ENCODE data around the gene KCTD5.
"Not testable (repeated sequence)": the region's sequence is repeated elsewhere in the genome, so short reads cannot be mapped to it uniquely, and the experiment has no call there.

The KCTD5 gene

DNA sequence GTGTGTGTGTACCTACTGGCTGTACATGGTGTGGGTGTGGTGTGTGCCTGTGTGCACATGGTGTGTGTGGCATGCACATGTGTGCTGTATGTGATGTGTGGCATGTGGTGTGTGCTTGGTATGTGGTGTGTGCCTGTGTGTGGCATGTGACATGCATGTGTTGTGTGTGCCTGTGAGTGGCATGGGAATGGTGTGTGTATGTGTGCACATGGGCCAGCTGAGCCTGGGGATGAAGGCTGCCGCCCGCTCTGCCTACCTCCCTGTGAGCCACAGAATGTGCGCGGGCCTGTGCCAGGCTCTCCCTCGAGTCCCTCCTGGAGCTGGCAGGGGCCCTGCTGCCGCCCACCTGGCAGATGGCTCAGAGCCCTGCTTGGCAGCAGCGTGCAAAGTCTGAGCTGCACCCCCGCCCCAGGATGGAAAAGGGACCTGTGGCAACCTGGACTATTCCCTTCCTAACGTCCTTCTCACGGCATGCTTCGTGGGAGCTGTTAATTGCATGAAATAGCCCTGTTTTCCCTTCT, 28.4 kb downstream of the KCTD5 start:
- DNase-seq = no peak

DNA sequence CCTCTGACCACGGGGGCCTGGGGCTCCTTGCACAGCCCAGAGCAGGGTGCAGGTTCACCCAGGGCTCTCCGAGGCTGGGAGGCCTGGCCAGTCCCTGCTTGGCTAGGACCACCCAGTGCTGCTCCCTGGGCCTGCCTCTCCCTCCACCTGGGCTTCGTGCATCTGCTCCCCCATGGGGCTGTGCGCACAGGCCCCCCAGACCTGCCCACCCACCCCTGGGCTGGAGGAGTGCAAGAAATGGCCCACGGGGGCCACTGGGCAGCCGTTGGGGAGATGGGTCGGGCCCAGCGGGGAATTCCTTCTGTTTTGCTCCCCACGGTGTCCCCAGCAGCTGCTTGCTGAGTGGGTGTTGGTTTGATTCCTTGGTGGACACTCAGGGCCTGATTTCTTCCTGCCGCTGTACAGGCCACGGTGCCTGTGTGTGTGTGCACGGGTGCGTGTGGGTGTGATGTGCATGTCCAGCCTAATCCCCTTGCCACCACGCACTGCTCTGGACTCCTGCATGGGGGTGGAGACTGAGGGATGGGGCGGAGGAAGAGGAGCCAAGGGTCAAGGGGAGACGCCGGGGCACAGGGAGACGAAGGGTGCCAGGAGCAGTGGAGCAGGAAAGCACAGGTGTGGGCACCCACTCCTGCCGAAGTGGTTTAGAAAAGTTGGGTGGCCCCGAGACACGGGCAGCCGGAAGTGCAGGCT, 29.2 kb downstream of the KCTD5 start:
- DNase-seq = no peak

DNA sequence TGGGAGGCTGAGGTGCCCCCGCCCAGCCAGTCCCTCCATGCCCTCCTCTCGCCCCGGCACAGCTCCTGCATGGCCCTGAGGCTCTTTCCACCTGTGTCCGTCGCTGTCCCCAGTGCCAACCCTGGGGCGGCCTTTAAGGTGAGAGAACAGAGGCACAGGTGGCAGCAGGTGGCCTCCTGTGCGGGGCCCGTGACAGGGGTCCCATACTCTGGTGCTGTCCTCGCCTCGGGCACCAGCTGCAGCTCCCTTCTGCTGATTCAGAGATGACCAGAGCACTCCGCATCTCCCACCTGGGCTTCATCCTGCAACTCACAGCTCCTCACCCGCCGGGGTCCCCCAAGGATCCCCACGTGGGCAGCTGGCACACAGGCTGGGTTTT, 29.7 kb downstream of the KCTD5 start:
- DNase-seq = no peak

DNA sequence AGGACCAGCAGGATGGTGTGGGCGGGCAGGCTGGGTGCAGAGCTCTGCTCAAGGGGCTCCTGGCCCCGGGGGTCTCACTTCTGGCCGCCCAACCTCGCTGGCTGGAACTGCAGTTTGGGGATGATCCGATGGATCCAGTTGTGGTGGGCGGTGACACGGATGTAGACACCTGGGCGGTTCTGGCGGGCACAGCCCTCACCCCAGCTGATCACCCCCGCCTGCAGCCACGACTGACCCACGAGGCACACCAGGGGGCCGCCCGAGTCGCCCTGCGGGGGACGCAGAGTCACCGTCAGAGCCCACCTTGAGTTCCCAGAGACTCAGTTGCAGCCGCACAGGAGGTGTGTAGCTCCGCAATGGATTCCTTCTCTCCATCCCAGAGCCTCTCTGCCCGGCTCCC, 30.2 kb downstream of the KCTD5 start:
- no peak for DNase-seq

DNA sequence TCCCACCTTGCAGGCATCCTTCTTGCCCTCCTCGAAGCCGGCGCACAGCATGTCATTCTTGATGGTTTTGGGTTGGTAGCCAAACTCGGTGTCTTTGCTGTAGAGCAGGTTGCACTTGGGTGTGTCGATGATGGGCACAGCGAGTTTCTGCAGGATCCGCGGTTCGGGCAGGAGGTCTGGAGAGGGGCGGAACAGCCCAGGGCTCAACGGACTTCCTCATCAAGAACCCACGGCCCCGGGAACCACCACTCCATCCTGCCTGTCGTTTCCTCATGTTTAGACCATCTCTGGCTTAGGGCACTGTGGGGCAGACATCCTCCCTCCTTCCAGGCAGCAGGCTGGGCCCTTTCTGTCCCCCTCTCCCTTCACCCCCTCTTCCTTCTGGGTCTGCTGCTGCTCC, 31.2 kb downstream of the KCTD5 start:
- DNase-seq = no peak

DNA sequence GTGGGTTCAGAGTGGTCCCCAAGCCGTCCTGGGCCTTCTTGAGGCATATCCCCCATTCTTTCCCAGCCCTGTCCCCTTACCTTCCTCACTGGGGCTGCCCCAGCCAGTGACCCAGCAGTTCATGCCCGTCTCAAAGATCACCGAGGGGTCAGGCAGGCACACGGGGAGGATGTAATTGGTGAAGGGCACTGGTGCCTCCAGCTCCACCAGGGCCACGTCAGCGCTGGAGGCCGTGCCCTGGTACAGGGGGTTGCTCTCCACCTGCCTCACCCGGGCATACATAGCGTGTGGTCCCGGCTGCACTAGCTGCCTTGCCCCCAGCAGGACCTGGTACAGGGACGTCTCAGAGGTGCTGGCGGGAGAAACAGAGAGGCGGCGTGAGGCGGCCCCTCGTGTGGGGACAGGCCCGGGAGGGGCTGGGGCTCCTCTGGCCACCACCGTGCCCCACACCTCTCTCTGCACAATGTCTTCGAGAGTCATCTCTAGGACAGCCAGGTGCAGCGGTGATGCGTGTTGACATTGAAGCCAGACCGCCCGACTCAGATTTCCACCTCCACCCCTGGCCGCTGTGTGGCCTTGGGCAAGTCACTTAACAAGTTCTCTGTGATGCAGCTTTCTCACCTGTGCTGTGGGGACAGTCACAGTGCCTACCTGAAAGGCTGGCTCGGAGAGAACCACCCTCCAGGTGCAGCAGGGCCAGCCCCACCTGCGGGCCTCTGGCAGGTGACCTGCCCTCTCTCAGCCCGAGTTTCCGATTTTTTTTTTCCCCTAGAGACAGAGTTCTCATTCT, 31.9 kb downstream of the KCTD5 start:
- peak in 2 of 3 experiments; percentile 3 to 32 for DNase-seq

DNA sequence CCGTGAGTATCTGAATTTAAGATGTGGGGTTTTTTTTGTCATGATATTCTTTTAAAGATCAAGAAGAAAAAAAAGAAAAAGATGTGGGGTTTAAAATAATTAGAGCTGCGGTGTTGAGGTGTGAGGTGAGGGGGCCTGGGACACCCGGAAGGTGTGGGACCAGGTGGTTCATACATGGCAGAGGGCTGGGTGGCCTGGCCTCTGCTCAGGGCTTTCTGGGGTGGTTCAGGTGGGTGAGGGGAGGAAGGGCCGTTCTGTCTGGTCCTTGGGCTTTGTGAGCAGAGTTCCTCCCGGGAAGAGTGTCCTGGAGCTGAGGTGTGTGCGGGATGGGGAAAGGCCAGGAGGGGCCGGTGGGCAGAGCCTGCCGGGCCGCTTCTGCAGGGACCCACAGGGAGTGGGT, 32.7 kb downstream of the KCTD5 start:
- no peak for DNase-seq

DNA sequence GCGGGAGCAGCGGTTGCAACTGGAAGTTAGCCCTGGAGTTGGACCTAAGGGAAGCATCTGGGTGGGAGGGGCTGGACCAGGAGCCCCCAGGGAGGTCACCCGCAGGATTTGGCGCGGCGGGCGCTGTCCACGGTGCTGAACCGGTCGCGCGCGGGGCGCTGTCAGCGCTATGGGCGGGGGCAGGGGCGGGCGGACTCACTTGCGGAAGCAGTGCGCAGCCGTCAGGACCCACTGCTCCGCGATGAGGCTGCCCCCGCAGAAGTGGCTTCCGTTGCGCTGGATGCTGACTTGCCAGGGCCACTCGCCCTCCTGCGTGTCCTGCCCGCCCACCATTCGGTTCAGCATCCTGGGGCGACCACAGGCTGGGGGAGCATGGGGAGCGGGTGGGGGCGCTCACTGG, 33.2 kb downstream of the KCTD5 start:
- no peak for DNase-seq

DNA sequence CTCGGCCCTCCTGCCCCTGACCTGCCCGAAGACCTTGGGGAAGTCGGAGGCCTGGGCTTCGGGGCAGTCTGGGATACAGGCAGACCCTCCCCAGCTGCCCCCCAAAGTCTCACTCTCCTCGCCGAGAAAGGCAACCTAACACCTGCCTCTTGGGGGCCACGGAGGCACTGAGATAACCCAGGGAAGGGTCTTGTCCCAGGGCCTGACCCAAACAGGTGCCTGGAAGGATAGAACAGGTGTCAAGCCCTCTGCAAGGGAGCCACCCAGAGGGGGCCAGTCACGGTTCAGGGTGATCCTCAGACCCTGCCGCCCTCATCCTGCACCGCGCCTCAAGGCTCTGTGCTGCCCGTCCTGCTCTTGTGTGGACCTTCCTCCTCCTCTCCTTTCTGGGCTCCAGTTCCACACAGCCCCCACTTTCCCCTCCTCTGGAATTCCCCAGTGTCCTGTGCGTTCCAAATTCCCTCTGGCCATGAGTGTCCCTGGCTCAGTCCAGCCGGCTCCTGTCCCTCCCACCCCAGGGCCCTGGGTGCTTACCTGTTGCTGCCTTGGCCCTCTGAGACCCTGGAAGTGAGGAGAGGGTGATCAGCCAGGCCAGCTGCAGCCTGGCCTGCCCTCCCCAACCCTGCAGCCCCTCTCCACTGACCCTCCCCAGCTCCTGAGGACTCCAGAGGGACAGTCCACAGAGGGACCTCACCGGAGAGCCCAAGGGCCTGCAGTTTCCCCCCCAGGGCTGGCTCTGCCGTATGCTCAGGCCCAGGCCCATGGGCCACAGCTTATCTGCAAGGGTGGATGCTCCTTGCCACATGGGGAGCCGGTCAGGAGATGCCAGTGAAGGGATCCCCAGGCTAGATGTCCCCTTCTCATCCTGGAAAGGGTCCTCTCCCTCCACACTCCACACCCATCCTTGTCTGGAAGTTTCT, 33.9 kb downstream of the KCTD5 start:
- no peak for DNase-seq

DNA sequence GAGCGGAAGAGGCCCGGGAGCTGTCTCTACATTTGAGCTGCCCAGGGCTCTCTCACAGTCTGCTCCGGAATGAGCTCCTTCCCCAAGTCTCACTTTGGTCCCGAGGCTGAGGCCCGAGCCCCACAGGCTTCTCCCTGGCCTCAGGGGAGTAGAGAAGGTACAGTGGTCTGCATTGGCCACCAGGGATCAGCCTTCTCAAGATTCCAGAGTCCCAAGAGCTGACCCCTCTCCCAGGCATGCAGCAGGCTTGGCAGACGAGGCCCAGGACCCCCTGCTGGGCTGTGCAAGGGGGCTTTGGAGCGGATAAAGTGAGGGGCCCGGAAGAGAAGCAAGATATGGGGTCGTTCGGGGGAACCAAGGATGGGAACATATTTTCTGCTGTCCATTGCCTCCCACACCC, 34.6 kb downstream of the KCTD5 start:
- no peak for DNase-seq

DNA sequence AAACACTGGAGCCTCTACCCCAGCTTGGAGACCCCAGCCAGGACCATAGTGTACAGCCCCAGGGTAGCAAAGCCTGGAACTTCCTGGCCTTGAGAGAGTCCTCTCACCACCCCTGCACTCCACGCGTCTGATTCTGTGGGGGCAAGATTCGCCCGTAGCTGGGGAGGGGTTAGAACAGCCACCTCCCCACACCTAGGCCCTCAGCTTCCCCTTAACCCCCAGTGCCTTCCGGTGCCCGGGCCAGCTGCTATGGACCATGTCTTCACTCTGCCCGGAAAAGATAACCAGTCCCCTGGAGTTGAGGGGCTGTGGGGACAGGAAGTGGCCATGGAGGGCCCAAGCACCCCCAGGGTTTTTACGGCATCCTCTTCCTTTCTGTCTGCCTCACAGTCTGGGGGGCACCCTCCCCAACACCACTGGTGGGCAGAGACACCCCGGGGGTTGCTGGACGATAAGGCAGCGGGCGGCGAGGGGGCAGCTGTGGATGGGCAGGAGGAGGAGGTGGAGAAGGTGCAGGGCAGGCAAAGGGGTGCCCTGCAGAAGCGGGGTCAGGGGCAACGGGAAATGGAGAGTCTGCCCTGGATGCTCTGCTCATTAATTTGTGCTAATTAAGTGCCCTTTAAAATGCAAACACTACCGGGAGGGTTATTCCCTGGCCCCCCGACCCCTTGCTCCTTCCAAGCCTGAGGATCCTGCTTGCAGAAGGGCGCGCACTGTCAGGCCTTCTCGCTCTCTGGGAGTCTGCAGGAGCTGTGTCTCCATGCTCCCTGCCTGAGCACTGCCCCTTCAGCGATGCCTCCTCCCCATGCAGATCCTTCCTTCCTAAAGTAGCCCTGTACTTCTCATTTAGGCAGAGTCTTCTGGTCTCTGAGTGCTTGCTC, 35.3 kb downstream of the KCTD5 start:
- DNase-seq = no peak

DNA sequence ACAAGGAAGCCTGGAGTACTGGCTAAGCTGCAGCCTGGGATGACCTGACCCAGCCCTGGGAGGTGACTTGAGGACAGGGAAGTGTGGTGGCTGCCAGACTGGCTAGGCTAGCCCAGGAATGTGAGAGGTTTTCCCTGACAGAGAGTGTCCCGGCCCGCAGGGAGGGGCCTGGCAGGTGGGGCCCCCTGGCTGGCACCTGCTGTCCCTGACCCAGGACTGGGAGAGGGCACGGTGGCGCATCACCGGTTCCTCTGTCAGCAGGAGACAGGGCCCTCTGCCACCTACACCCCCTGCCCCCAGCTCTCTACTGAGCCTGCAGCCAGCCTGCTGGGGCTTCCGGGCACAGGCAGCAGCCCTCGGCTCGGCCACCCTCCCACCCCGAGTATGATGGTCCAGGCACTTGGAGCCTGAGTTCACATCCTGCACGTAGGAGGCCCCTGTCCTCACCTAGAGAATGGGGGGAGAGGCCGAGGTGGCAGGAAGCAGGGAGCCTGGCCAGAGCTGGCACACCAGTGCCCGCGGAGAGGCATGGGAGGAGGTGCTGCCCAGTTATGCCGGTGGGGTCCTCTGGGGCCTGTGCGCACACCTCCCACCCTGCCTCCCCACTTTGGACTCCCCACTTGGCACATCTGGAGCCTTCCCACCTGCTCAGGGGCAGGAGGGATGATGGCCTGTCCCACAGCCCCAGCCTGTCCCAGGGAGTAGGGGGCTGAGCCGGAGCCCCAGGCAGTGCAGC, 37.2 kb downstream of the KCTD5 start:
- no peak for DNase-seq

DNA sequence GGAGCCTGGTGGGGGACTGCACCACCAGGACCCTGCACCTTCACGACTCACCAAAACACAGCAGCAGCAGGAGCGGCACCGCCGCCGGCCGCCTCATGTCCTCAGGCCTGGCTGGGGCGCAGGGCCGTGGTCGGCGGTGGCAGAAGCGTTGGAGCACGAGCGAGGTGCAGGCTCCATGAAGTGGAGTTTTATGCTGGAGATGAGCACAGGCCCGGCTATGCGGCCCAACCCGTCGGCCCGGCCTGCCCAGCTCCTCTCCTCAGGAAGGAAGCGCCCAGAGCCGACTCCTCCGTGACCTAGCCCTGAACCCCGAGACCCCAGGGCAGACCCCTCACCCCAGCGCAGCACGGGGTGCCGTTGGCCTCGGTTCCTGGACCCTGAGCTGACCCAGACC, 37.7 kb downstream of the KCTD5 start, which contains the start of gene PRSS27:
TSS of gene PRSS27 (minus strand) at position 161 of the 394 bp plus-strand sequence. CDS start at position 97, 64 bp downstream.
- DNase-seq = no peak

DNA sequence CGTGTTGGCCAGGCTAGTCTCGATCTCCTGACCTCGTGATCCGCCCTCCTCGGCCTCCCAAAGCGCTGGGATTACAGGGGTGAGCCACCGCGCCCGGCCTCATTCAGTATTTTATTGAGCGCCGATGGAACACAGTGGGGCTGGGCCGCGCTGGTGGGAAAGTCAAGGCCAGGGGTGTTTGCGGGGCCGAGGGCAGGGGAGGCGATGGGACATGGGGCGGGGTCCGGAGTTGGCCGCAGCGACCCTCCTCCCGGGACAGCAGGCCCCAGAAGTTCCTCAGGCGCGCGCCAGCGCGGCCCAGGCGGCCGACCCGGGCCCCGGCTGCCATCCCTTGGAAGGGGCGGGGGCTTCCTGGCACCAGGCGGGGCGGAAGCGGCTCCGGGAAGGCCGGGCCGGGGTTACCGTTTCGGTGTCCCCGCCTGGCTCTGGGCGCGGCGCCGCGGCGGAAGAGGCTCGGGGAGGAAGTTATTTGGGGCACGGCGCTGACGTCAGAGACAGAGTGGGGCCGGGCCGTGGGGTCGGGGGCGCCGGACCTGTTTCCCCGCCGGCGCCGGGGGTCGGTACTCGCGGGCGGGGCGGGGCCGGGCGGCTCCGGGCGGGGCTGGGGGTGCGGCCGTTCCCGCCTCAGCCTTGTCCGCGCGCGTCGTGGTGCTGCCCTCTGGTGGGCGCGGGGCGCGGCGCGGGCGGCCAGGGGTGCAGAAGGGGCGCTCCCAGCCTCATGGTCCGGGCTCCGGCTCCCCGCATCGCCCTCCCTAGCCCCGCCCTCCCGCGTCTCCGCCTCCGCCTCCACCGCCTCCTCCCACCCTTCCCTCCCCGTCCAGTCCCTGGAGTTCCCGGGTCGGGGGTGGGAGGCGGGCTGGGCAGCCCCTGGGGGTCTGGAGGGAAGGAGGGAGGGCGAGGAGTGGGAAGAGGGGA, 38.7 kb downstream of the KCTD5 start:
- DNase-seq = peak; percentile 93 to 95 (median 93)

DNA sequence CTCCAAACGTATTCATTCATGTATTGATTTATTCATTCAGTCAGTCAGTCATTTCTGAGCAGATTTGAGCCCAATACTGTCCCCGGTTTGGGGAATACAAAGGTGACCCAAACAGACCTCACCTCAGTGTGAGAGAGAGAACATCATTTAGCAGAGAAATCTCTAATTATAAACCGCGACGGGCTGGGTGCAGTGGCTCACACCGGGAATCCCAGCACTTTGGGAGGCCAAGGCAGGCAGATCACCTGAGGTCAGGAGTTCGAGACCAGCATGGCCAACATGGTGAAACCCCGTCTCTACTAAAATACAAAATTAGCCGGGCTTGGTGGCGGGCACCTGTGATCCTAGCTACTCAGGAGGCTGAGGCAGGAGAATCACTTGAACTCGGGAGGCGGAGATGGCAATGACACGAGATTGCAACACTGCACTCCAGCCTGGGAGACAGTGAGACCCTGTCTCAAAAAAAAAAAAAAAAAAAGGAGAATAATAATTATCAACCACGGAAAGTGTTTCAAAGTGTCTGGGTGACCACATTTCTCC, 39.4 kb downstream of the KCTD5 start:
- not testable (repeated sequence) for DNase-seq

DNA sequence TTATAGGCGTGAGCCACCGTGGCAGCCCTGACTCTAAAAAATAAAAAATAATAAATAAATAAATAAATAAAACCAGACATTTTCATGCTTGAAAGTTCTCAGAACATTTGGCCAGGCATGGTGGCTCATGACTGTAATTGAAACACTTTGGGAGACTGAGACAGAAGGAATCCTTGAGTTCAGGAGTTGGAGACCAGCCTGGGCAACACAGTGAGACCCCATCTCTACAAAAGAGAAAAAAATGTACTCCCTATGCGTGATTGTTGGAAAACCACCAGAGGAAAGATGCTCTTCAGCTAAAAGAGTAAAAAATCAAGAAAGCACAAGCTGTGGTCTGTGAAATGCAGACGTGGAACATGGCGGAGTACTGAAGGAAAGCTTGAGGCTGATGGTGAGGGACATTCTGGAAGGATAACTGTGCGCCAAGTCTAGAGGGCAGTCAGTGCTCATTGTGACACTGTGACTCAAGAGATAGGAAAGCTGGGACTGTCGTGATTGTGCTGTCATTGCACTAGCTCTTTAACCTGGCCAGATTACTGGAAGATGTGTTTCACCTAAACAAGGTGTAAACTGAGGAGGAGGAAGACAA, 41.9 kb downstream of the KCTD5 start:
- no peak for DNase-seq

DNA sequence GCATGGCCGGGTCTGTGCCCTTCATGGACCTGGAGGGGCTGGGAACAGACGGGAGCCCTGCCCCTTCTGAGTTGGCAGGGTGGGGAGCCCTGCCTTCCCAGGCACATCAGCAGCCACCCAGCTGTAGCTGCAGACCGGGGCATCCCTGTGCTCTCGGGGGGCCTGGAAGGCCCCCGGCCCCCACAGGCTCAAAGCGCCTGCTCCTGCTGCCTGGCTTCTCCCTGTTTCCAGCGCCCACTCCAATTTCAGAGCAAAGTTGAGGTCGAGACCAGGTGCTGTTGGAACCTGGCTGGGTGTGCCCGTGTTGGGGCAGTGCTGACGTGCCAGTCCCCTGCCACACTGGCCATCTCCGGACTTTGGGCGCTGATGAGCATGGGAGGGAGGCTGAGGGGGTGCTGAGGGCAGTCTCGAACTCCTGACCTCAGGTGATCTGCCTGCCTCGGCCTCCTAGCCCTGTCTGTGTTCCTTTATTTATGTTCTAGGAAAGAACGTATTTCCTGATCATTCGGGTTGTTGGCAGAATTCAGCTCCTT, 42.6 kb downstream of the KCTD5 start:
- no peak for DNase-seq

DNA sequence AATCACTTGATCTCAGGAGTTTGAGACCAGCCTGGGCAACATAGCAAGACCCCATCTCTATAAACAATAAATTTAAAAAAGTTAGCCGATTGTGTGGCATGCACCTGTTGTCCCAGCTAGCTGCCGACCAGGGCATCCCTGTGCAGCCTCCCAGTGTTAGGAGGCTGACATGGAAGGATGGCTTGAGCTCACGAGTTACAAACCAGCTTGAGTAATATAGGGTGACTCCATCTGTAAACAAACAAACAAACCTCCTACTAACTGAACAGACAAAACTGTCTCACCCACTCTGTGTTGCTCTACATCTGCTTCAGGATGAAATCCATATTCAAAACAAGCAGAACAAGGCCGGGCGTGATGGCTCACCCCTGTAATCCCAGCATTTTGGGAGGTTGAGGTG, 44.6 kb downstream of the KCTD5 start:
- no peak for DNase-seq

DNA sequence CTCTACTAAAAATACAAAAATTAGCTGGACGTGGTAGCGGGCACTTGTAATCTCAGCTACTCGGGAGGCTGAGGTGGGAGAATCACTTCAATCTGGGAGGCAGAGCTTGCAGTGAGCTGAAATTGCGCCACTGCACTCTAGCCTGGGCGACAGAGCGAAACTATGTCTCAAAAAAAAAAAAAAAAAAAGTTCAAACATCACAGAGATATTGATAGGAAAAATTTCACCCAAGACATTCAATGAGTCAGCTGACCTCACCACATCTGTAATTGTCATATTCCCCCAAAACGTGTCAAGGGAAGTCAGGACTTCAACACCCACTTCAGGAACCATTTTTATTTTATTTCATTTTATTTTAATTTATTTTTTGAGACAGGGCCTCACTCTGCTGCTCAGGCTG, 45.7 kb downstream of the KCTD5 start:
- DNase-seq = no peak

Measured in NCI-H1417 (cell line).